Transverse colon (tissue), 4 donors: ENCODE measurements around the gene AFG3L2. TPM values are rescaled to one million over a fixed set of nuclear protein-coding genes. Genes with fewer than 3 reads are reported as not detected.

ENCODE experiments used
- DNase-seq: peaks from one replicate; pipeline ENCODE4 v3.0.0-alpha.2; 2019
- H3K27ac ChIP-seq, 4 donors: fragments of 200-600 bp; sonication (generic); 2 replicates each; pipeline ENCODE4 v1.5.1; 2016 to 2018; ENCODE audit warnings: inconsistent platforms in 4 of 4
- H3K27me3 ChIP-seq: fragments of 200-600 bp; sonication (generic); 2 replicates; pipeline ENCODE4 v1.5.1; 2017; ENCODE audit warnings: inconsistent platforms
- H3K36me3 ChIP-seq, 4 donors: fragments of 200-600 bp; sonication (generic); 2 replicates each; pipeline ENCODE4 v1.5.1; 2017 to 2019; ENCODE audit warnings: inconsistent platforms in 4 of 4
- H3K4me1 ChIP-seq, 4 donors: fragments of 200-600 bp; sonication (generic); 2 replicates each; pipeline ENCODE4 v1.5.1; 2017 to 2020; ENCODE audit warnings: inconsistent platforms in 4 of 4
- H3K4me3 ChIP-seq, 4 donors: fragments of 200-600 bp; sonication (generic); 1 replicate in 1 of 4; 2 replicates in 3 of 4; pipeline versions ENCODE4 v1.5.1 to v1.6.1; 2017 to 2019; ENCODE audit warnings: inconsistent platforms in 4 of 4
- H3K9me3 ChIP-seq, 2 donors: fragments of 200-600 bp; sonication (generic); 2 replicates each; pipeline ENCODE4 v1.5.1; 2017 to 2019; ENCODE audit warnings: inconsistent platforms in 2 of 2
- CTCF ChIP-seq, 5 experiments: fragments of 200-600 bp in 3 of 5; fragments of 450-650 bp in 2 of 5; sonication (generic) in 3 of 5; IDR thresholded peaks; 1 replicate in 2 of 5; 2 replicates in 3 of 5; pipeline ENCODE4 v1.5.1; 2016 to 2017; ENCODE audit warnings: antibody characterized with exemption in 5 of 5, inconsistent platforms in 3 of 5, mild to moderate bottlenecking in 2 of 5, moderate library complexity in 1 of 5
- EP300 ChIP-seq: sonication (generic); formaldehyde crosslinking; IDR thresholded peaks from one replicate; pipeline ENCODE4 v1.6.1; 2017; ENCODE audit warnings: antibody characterized with exemption, low read depth
- POLR2A ChIP-seq: fragments of 450-650 bp; IDR thresholded peaks from one replicate; pipeline ENCODE4 v1.6.1; 2016; ENCODE audit warnings: antibody characterized with exemption, mild to moderate bottlenecking, moderate library complexity
- POLR2AphosphoS5 ChIP-seq, 3 donors: sonication (generic); formaldehyde crosslinking; IDR thresholded peaks; one replicate each; pipeline ENCODE4 v1.6.1; 2016; ENCODE audit warnings: antibody characterized with exemption in 3 of 3
- WGBS, 2 donors: methylation state at CpG; one replicate each; pipeline ENCODE4 v1.1.5; 2018; ENCODE audit warnings: low coverage in 1 of 2; 5-methylcytosine and 5-hydroxymethylcytosine counted together
- in situ Hi-C, 4 donors: fragments of 200-750 bp; cut with MboI; loops; one replicate each; pipeline versions ENCODE4 v1.15.0 to v1.15.1; 2017; ENCODE audit warnings: low sequenced_read_pairs in 3 of 4, low pct_ligation_motif_present in 1 of 4, low pct_unique_long_range_greater_than_20kb in 1 of 4
- intact Hi-C: fragments of 100-400 bp; cut with DNase I; formaldehyde crosslinking; loops from one replicate; pipeline ENCODE4 v1.15.1; 2023; ENCODE audit warnings: low total_unique reads
- total RNA-seq, 4 donors: library from RNA; depleted of rRNA; stranded (reverse); fragments of >200 nt; gene quantifications; one replicate each; pipeline ENCODE4 v1.1.0, GENCODE V29; 2016

Gene AFG3L2
- total RNA-seq, 4 donors from 2014 or later = 74.1 to 95.6 (median 92.6) TPM

- DNase-seq = no peak
- peak overlapping the region; percentile 93 to 99 (median 94) for H3K27ac ChIP-seq
- H3K27me3 ChIP-seq = peaks cover 51% of the 10 kb centered on the region
- peak overlapping the region in 3 of 4 donors; percentile 65 to 76 (median 74) for H3K4me3 ChIP-seq
- intact Hi-C loops = loop anchor here (1.0 kb wide), 1 partner anchor 67 kb away; no protein-coding TSS in a partner anchor
- H3K4me1 ChIP-seq = peaks cover 0 to 54% (median 16%) of the 10 kb centered on the region in 4 donors
- H3K36me3 ChIP-seq = peaks cover 0 to 10% (median 3%) of the 10 kb centered on the region in 4 donors
- peaks cover 4 to 5% of the 10 kb centered on the region in 2 donors for H3K9me3 ChIP-seq
- no peak for TF ChIP-seq POLR2AphosphoS5 (IDR thresholded peaks at IDR 0.05)
- no peak for TF ChIP-seq CTCF (IDR thresholded peaks at IDR 0.05)
- no peak for TF ChIP-seq POLR2A
- in situ Hi-C loops = no loop called here
- WGBS, 2 donors = 27 to 52% methylated on average over 2 to 7 of the region's 7 CpGs
These were observed 67.3 kb downstream of the AFG3L2 start for GRCh38 chr18:12309683-12310198.

GRCh38 chr18:12308386-12309100 lies 68.5 kb downstream of the AFG3L2 start:
- Histone ChIP-seq H3K36me3 (peaks cover 0 to 10% (median 3%) of the 10 kb centered on the region in 4 donors), H3K9me3 (peaks cover 4 to 5% of the 10 kb centered on the region in 2 donors), H3K27ac (peak overlapping the region; percentile 93 to 99 (median 94)), H3K27me3 (peaks cover 52% of the 10 kb centered on the region), H3K4me3 (peak overlapping the region; percentile 31 to 76 (median 70)), H3K4me1 (peaks cover 0 to 44% (median 14%) of the 10 kb centered on the region in 4 donors)
- in situ Hi-C loops = no loop called here
- TF ChIP-seq EP300 (no peak), POLR2A (peak; percentile 58), CTCF (IDR thresholded peaks at IDR 0.05) (no peak), POLR2AphosphoS5 (IDR thresholded peaks at IDR 0.05) (peak; percentile 84 to 87 (median 84))
- DNase-seq = peak; percentile 75
- WGBS, 2 donors = 1% methylated on average over 76 of the region's 81 CpGs; no CpG with 5 or more reads in 1 of the 2 donors
- intact Hi-C loops = loop anchor here (1.0 kb wide), 2 partner anchors 20 to 68 kb away; no protein-coding TSS in a partner anchor

- peaks cover 4 to 5% of the 10 kb centered on the region in 2 donors for H3K9me3 ChIP-seq
- H3K27me3 ChIP-seq = peaks cover 52% of the 10 kb centered on the region
- peak within 1 kb of the TSS; percentile 93 to 99 (median 94) for H3K27ac ChIP-seq
- TF ChIP-seq CTCF (IDR thresholded peaks at IDR 0.05) = no peak
- peak; percentile 52 to 93 (median 68) for TF ChIP-seq POLR2AphosphoS5 (IDR thresholded peaks at IDR 0.05)
- peak; percentile 22 for TF ChIP-seq POLR2A
- peaks cover 0 to 10% (median 3%) of the 10 kb centered on the region in 4 donors for H3K36me3 ChIP-seq
- 0% methylated on average over 14 of the region's 88 CpGs; no CpG with 5 or more reads in 1 of the 2 donors for WGBS, 2 donors
- H3K4me1 ChIP-seq = peaks cover 0 to 39% (median 12%) of the 10 kb centered on the region in 4 donors
- peak; percentile 64 for DNase-seq
- peak within 1 kb of the TSS; percentile 37 to 76 (median 70) for H3K4me3 ChIP-seq
- in situ Hi-C loops (no loop called here), intact Hi-C loops (loop anchor here (1.0 to 2.0 kb wide), 2 partner anchors 20 to 29 kb away; no protein-coding TSS in a partner anchor)
These were observed 69.2 kb downstream of the AFG3L2 start, which contains the start of gene TUBB6 for GRCh38 chr18:12307701-12308385. Gene TUBB6, plus strand, starts transcription at chr18:12308241. Its CDS starts 52 bp downstream, at chr18:12308293.
